Mesenchymal stem cell (in vitro differentiated cells and primary cell): ENCODE measurements around the gene BCL2L15.

ENCODE experiments used
- DNase-seq: peaks from one replicate; pipeline ENCODE4 v3.0.0-alpha.2; 2013
- H2AFZ ChIP-seq: one replicate; pipeline ENCODE4 v1.6.1; 2013; ENCODE audit warnings: low read depth, mild to moderate bottlenecking, control low read depth, inconsistent platforms, low read length, moderate library complexity
- H2AK5ac ChIP-seq: 2 replicates; pipeline ENCODE4 v1.6.1; 2013; ENCODE audit warnings: low read length, moderate library complexity, mild to moderate bottlenecking, inconsistent platforms; ENCODE audit not compliant: severe bottlenecking
- H2BK120ac ChIP-seq: one replicate; pipeline ENCODE4 v1.6.1; 2013; ENCODE audit warnings: low read depth, mild to moderate bottlenecking, inconsistent platforms, low read length, moderate library complexity
- H2BK12ac ChIP-seq, 2 experiments: one replicate each; pipeline ENCODE4 v1.6.1; 2013; ENCODE audit warnings: inconsistent platforms in 2 of 2, low read length in 2 of 2, mild to moderate bottlenecking in 2 of 2, moderate library complexity in 2 of 2, control low read depth in 1 of 2
- H2BK15ac ChIP-seq: one replicate; pipeline ENCODE4 v1.6.1; 2013; ENCODE audit warnings: mild to moderate bottlenecking, low read depth, inconsistent platforms; ENCODE audit not compliant: poor library complexity, severe bottlenecking
- H2BK5ac ChIP-seq: 2 replicates; pipeline ENCODE4 v1.6.1; 2013; ENCODE audit warnings: low read depth, mild to moderate bottlenecking, low read length, control low read depth, inconsistent platforms; ENCODE audit not compliant: poor library complexity, severe bottlenecking
- H3K14ac ChIP-seq, 2 experiments: one replicate each; pipeline ENCODE4 v1.6.1; 2013; ENCODE audit warnings: inconsistent platforms in 2 of 2, low read length in 2 of 2, control low read depth in 1 of 2, mild to moderate bottlenecking in 1 of 2, moderate library complexity in 1 of 2
- H3K18ac ChIP-seq, 2 experiments: one replicate each; pipeline ENCODE4 v1.6.1; 2013; ENCODE audit warnings: inconsistent platforms in 2 of 2, low read length in 2 of 2, control low read depth in 1 of 2, low read depth in 1 of 2, mild to moderate bottlenecking in 1 of 2
- H3K23ac ChIP-seq, 2 experiments: one replicate each; pipeline ENCODE4 v1.6.1; 2013; ENCODE audit warnings: inconsistent platforms in 2 of 2, low read length in 2 of 2, mild to moderate bottlenecking in 2 of 2, moderate library complexity in 2 of 2, control low read depth in 1 of 2
- H3K27ac ChIP-seq: 2 replicates; pipeline ENCODE4 v1.5.1; 2013; ENCODE audit warnings: mild to moderate bottlenecking, moderate library complexity, low read length, control low read depth, inconsistent platforms; ENCODE audit not compliant: poor library complexity, severe bottlenecking
- H3K27me3 ChIP-seq, 2 experiments: 2 replicates each; pipeline versions ENCODE4 v1.6.1 to v1.7.0; 2013; ENCODE audit warnings: low read length in 2 of 2, mild to moderate bottlenecking in 2 of 2, moderate library complexity in 2 of 2, control low read depth in 1 of 2, inconsistent platforms in 1 of 2; ENCODE audit not compliant: control insufficient read depth in 1 of 2, insufficient read depth in 1 of 2
- H3K36me3 ChIP-seq, 2 experiments: 2 replicates each; pipeline versions ENCODE4 v1.6.1 to v1.7.0; 2013; ENCODE audit warnings: low read length in 2 of 2, control low read depth in 1 of 2, inconsistent platforms in 1 of 2, low read depth in 1 of 2, mild to moderate bottlenecking in 1 of 2; ENCODE audit not compliant: insufficient read depth in 2 of 2, control insufficient read depth in 1 of 2
- H3K4ac ChIP-seq, 2 experiments: one replicate each; pipeline ENCODE4 v1.6.1; 2013; ENCODE audit warnings: inconsistent platforms in 2 of 2, low read length in 2 of 2, mild to moderate bottlenecking in 2 of 2, moderate library complexity in 2 of 2, control low read depth in 1 of 2, low read depth in 1 of 2
- H3K4me1 ChIP-seq: 2 replicates; pipeline ENCODE4 v1.6.1; 2013; ENCODE audit warnings: low read depth, low read length, control low read depth; ENCODE audit not compliant: control insufficient read depth, insufficient read depth
- H3K4me2 ChIP-seq: 2 replicates; pipeline ENCODE4 v1.6.1; 2013; ENCODE audit warnings: low read length, mild to moderate bottlenecking, inconsistent platforms; ENCODE audit not compliant: poor library complexity, severe bottlenecking
- H3K4me3 ChIP-seq, 2 experiments: 2 replicates each; pipeline versions ENCODE4 v1.5.1 to v1.7.0; 2013; ENCODE audit warnings: low read length in 2 of 2, mild to moderate bottlenecking in 2 of 2, control low read depth in 1 of 2, low read depth in 1 of 2; ENCODE audit not compliant: insufficient read depth in 1 of 2
- H3K79me1 ChIP-seq: replicated peaks from 2 replicates; pipeline ENCODE4 v1.6.1; 2013; ENCODE audit warnings: mild to moderate bottlenecking, control low read depth, low read length, inconsistent platforms; ENCODE audit not compliant: poor library complexity, severe bottlenecking
- H3K9ac ChIP-seq: 2 replicates; pipeline ENCODE4 v1.7.0; 2013; ENCODE audit warnings: mild to moderate bottlenecking, low read length, moderate library complexity
- H3K9me3 ChIP-seq: 2 replicates; pipeline ENCODE4 v1.7.0; 2013; ENCODE audit warnings: mild to moderate bottlenecking, low read length; ENCODE audit not compliant: control insufficient read depth
- H4K8ac ChIP-seq: one replicate; pipeline ENCODE4 v1.6.1; 2013; ENCODE audit warnings: inconsistent platforms, mild to moderate bottlenecking, low read length, moderate library complexity
- H4K91ac ChIP-seq: one replicate; pipeline ENCODE4 v1.6.1; 2013; ENCODE audit warnings: mild to moderate bottlenecking, low read length, inconsistent platforms
- WGBS: methylation state at CpG from one replicate; pipeline ENCODE4 v1.1.7; 2013; ENCODE audit warnings: mixed read lengths; 5-methylcytosine and 5-hydroxymethylcytosine counted together

BCL2L15 gene

DNA sequence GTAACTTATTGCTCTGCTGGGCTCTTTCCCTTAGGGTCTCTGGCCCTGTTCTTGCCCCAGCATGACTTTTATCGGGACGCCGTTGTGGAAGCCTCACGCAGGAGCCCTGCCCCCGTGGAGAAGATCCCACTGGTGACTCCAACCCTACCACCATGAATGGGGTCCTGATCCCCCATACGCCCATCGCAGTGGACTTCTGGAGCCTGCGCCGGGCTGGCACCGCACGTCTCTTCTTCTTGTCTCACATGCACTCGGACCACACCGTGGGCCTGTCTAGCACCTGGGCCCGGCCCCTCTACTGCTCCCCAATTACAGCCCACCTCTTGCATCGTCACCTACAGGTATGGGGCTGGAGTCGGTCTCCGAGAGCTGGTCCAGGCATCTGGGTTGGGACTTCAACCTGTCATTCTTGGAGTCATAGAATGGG, 18.1 kb upstream of the BCL2L15 start:
- Histone ChIP-seq H4K91ac (peak overlapping the region; percentile 58), H3K9ac (peak overlapping the region; percentile 97), H3K14ac (peak overlapping the region; percentile 68 to 80), H4K8ac (peak overlapping the region; percentile 4), H2AK5ac (no peak overlapping the region), H3K4me2 (peak overlapping the region; percentile 67), H2BK120ac (no peak overlapping the region), H3K18ac (peak overlapping the region; percentile 7 to 40), H3K23ac (no peak overlapping the region), H3K27ac (peak overlapping the region; percentile 67), H3K36me3 (peaks cover 10 to 42% of the 10 kb centered on the region in 2 experiments), H3K79me1 (peaks cover 24% of the 10 kb centered on the region), H2BK5ac (no peak overlapping the region), H3K4me1 (peaks cover 6% of the 10 kb centered on the region), H2BK15ac (no peak overlapping the region), H3K4me3 (peak overlapping the region; percentile 68 to 97), H3K4ac (peak overlapping the region in 1 of 2 experiments; percentile 29), H2AFZ (peak overlapping the region; percentile 79), H3K9me3 (no peaks in the 10 kb centered on the region), H2BK12ac (no peak overlapping the region), H3K27me3 (no peaks in the 10 kb centered on the region)
- WGBS = under 1% methylated on average over 16 of the region's 17 CpGs
- no peak for DNase-seq

DNA sequence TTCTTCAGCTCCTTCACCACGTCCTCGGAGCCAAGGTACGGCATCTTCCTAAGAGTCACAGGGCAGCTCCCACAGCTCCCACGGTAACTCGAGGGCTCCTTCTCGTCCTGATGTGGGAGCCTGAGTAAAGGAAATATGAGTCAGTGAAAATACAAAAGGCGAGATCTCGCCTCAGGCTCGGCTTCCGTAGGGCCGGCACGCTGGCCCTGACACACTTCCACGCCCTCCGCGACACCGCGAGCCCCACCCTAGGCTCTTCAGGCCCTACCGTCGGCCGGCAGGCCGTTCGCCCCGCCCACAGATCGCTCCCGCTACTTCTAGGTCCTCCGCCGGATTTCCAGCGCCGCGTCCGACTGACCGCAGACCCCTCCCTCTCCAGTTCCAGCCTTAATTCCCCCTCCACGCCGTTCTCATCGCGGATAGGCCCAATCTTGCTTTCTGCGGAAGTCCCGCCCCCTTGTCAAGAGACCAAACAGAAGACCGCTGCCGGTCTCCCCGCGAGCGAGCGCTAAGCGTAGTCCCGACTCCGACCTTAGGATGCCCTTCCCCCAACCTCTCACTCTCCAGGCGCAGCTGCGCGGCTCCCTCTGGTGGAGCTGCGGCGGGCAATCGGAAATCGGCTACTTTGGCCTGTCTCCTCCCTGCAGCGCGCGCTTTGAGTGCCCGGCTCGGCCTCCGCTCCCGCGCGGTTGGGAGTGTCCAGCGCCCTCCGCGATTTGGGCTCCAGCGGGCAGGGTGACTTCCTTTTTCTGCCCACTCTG, 17.5 kb upstream of the BCL2L15 start, which contains the start of the genes AP4B1 and DCLRE1B:
AP4B1 (minus strand) TSS at position 126 of the 761 bp plus-strand sequence; CDS start at position 44, 82 bp downstream.
DCLRE1B (plus strand) TSS at position 653 of the 761 bp plus-strand sequence. CDS start 261 bp downstream, outside the sequence.
- peak within 1 kb of the TSS; percentile 22 for H2AK5ac ChIP-seq
- H3K79me1 ChIP-seq = peaks cover 26% of the 10 kb centered on the region
- peak within 1 kb of the TSS in 1 of 2 experiments; percentile 67 for H3K23ac ChIP-seq
- H2BK12ac ChIP-seq = peak within 1 kb of the TSS in 1 of 2 experiments; percentile 66
- H3K14ac ChIP-seq = peak within 1 kb of the TSS; percentile 80 to 98
- H3K18ac ChIP-seq = peak within 1 kb of the TSS; percentile 90 to 95
- H3K36me3 ChIP-seq = peaks cover 14 to 42% of the 10 kb centered on the region in 2 experiments
- H4K8ac ChIP-seq = peak within 1 kb of the TSS; percentile 87
- peak within 1 kb of the TSS; percentile 97 for H3K9ac ChIP-seq
- peak within 1 kb of the TSS; percentile 82 for H4K91ac ChIP-seq
- H2AFZ ChIP-seq = peak within 1 kb of the TSS; percentile 79
- H3K4me2 ChIP-seq = peak within 1 kb of the TSS; percentile 86
- WGBS = under 1% methylated on average over 67 of the region's 67 CpGs
- no peak within 1 kb of the TSS for H2BK120ac ChIP-seq
- no peak within 1 kb of the TSS for H2BK15ac ChIP-seq
- peak within 1 kb of the TSS; percentile 59 for H2BK5ac ChIP-seq
- H3K9me3 ChIP-seq = no peaks in the 10 kb centered on the region
- peaks cover 6% of the 10 kb centered on the region for H3K4me1 ChIP-seq
- H3K27me3 ChIP-seq = no peaks in the 10 kb centered on the region
- peak within 1 kb of the TSS; percentile 97 for H3K27ac ChIP-seq
- peak; percentile 100 for DNase-seq
- H3K4ac ChIP-seq = peak within 1 kb of the TSS in 1 of 2 experiments; percentile 89
- peak within 1 kb of the TSS; percentile 78 to 97 for H3K4me3 ChIP-seq

DNA sequence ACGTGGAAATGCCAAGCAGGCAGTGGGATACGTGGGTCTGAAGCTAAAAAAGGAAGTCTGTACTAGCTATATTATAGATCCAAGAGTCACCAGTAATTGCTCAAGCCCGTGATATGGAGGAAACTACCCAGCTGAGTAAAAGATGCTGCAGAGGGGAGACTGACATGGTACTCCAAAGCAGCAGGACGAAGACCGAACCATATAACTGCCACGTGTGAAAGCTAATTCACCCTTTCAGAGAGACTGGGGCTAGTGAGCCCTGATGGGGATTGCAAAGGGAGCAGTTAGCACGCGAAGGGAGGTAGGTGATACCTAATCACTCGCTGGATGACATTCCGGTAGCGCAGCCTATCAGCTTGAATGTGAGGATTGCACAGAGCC, 16.9 kb upstream of the BCL2L15 start:
- H3K27ac ChIP-seq = peak overlapping the region; percentile 97
- H3K27me3 ChIP-seq = no peaks in the 10 kb centered on the region
- peak overlapping the region; percentile 82 for H4K91ac ChIP-seq
- peaks cover 27% of the 10 kb centered on the region for H3K79me1 ChIP-seq
- peak overlapping the region; percentile 78 to 97 for H3K4me3 ChIP-seq
- H3K9me3 ChIP-seq = no peaks in the 10 kb centered on the region
- H3K18ac ChIP-seq = peak overlapping the region; percentile 90 to 95
- H3K23ac ChIP-seq = peak overlapping the region in 1 of 2 experiments; percentile 67
- H2BK12ac ChIP-seq = peak overlapping the region in 1 of 2 experiments; percentile 66
- peak overlapping the region; percentile 97 for H3K9ac ChIP-seq
- H3K4ac ChIP-seq = peak overlapping the region in 1 of 2 experiments; percentile 89
- no peak overlapping the region for H2BK120ac ChIP-seq
- H2AK5ac ChIP-seq = peak overlapping the region; percentile 22
- H2AFZ ChIP-seq = peak overlapping the region; percentile 79
- H2BK5ac ChIP-seq = peak overlapping the region; percentile 59
- 6% methylated on average over 9 of the region's 11 CpGs for WGBS
- H3K36me3 ChIP-seq = peaks cover 17 to 45% of the 10 kb centered on the region in 2 experiments
- peak overlapping the region; percentile 87 for H4K8ac ChIP-seq
- peak overlapping the region; percentile 86 for H3K4me2 ChIP-seq
- peak overlapping the region in 1 of 2 experiments; percentile 98 for H3K14ac ChIP-seq
- H3K4me1 ChIP-seq = peaks cover 6% of the 10 kb centered on the region
- no peak overlapping the region for H2BK15ac ChIP-seq
- DNase-seq = no peak
